ENCODE results near the gene SMIM14.
"Not testable (repeated sequence)": the region's sequence is repeated elsewhere in the genome, so short reads cannot be mapped to it uniquely, and the experiment has no call there.

The SMIM14 gene

GRCh38 chr4:39638354-39639239 lies at the start of gene SMIM14:
TSS of gene SMIM14 (minus strand) at chr4:39638865. CDS start at chr4:39605145, 33,720 bp downstream.
- H3K4me3 ChIP-seq (ENCODE audit: insufficient read length, low read depth) = peak within 1 kb of the TSS; percentile 85
- H3K9me3 ChIP-seq (ENCODE audit: insufficient read depth, low read length) = no peaks in the 10 kb centered on the region
- H3K4me1 ChIP-seq (ENCODE audit: insufficient read depth, insufficient read length) = no peaks in the 10 kb centered on the region
- H3K27me3 ChIP-seq (ENCODE audit: insufficient read depth, insufficient read length) = no peaks in the 10 kb centered on the region
- H3K9ac ChIP-seq (ENCODE audit: insufficient read length, low read depth) = peak within 1 kb of the TSS; percentile 77
- DNase-seq (ENCODE audit: low read depth, low spot score) = peak; percentile 84
- H3K36me3 ChIP-seq (ENCODE audit: insufficient read depth, insufficient read length, low read length) = no peaks in the 10 kb centered on the region
- TF ChIP-seq YY1 (IDR thresholded peaks at IDR 0.05; ENCODE audit: insufficient read depth, insufficient read length) (no peak), SUZ12 (IDR thresholded peaks at IDR 0.05; ENCODE audit: extremely low read depth, insufficient read depth, insufficient read length) (no peak), ZNF274 (IDR thresholded peaks at IDR 0.05; ENCODE audit: low read depth, low read length) (no peak)

GRCh38 chr4:39687014-39687413 lies 48.3 kb upstream of the SMIM14 start:
- H3K4me3 ChIP-seq (ENCODE audit: insufficient read length, low read depth) = no peak overlapping the region
- no peaks in the 10 kb centered on the region for H3K4me1 ChIP-seq (ENCODE audit: insufficient read depth, insufficient read length)
- H3K36me3 ChIP-seq (ENCODE audit: insufficient read depth, insufficient read length, low read length) = no peaks in the 10 kb centered on the region
- no peaks in the 10 kb centered on the region for H3K27me3 ChIP-seq (ENCODE audit: insufficient read depth, insufficient read length)
- no peak overlapping the region for H3K9ac ChIP-seq (ENCODE audit: insufficient read length, low read depth)
- TF ChIP-seq YY1 (IDR thresholded peaks at IDR 0.05; ENCODE audit: insufficient read depth, insufficient read length) = no peak
- TF ChIP-seq SUZ12 (IDR thresholded peaks at IDR 0.05; ENCODE audit: extremely low read depth, insufficient read depth, insufficient read length) = no peak
- no peak for TF ChIP-seq ZNF274 (IDR thresholded peaks at IDR 0.05; ENCODE audit: low read depth, low read length)
- no peaks in the 10 kb centered on the region for H3K9me3 ChIP-seq (ENCODE audit: insufficient read depth, low read length)
- no peak for DNase-seq (ENCODE audit: low read depth, low spot score)

- no peaks in the 10 kb centered on the region for H3K4me1 ChIP-seq (ENCODE audit: insufficient read depth, insufficient read length)
- no peaks in the 10 kb centered on the region for H3K27me3 ChIP-seq (ENCODE audit: insufficient read depth, insufficient read length)
- H3K9ac ChIP-seq (ENCODE audit: insufficient read length, low read depth) = no peak overlapping the region
- no peak for DNase-seq (ENCODE audit: low read depth, low spot score)
- no peaks in the 10 kb centered on the region for H3K9me3 ChIP-seq (ENCODE audit: insufficient read depth, low read length)
- H3K36me3 ChIP-seq (ENCODE audit: insufficient read depth, insufficient read length, low read length) = no peaks in the 10 kb centered on the region
- TF ChIP-seq YY1 (IDR thresholded peaks at IDR 0.05; ENCODE audit: insufficient read depth, insufficient read length) (no peak), ZNF274 (IDR thresholded peaks at IDR 0.05; ENCODE audit: low read depth, low read length) (no peak), SUZ12 (IDR thresholded peaks at IDR 0.05; ENCODE audit: extremely low read depth, insufficient read depth, insufficient read length) (no peak)
- no peak overlapping the region for H3K4me3 ChIP-seq (ENCODE audit: insufficient read length, low read depth)
Observed at GRCh38 chr4:39685990-39686389, 47.3 kb upstream of the SMIM14 start.

GRCh38 chr4:39682138-39682537 lies 43.5 kb upstream of the SMIM14 start:
- Histone ChIP-seq H3K4me1 (ENCODE audit: insufficient read depth, insufficient read length) (no peaks in the 10 kb centered on the region), H3K9ac (ENCODE audit: insufficient read length, low read depth) (no peak overlapping the region), H3K36me3 (ENCODE audit: insufficient read depth, insufficient read length, low read length) (no peaks in the 10 kb centered on the region), H3K27me3 (ENCODE audit: insufficient read depth, insufficient read length) (no peaks in the 10 kb centered on the region), H3K9me3 (ENCODE audit: insufficient read depth, low read length) (no peaks in the 10 kb centered on the region), H3K4me3 (ENCODE audit: insufficient read length, low read depth) (no peak overlapping the region)
- TF ChIP-seq YY1 (IDR thresholded peaks at IDR 0.05; ENCODE audit: insufficient read depth, insufficient read length) (no peak), SUZ12 (IDR thresholded peaks at IDR 0.05; ENCODE audit: extremely low read depth, insufficient read depth, insufficient read length) (no peak), ZNF274 (IDR thresholded peaks at IDR 0.05; ENCODE audit: low read depth, low read length) (no peak)
- no peak for DNase-seq (ENCODE audit: low read depth, low spot score)

- not testable (repeated sequence) for H3K27me3 ChIP-seq (ENCODE audit: insufficient read depth, insufficient read length); H3K36me3 ChIP-seq (ENCODE audit: insufficient read depth, insufficient read length, low read length); DNase-seq (ENCODE audit: low read depth, low spot score); H3K9me3 ChIP-seq (ENCODE audit: insufficient read depth, low read length); H3K4me1 ChIP-seq (ENCODE audit: insufficient read depth, insufficient read length); H3K9ac ChIP-seq (ENCODE audit: insufficient read length, low read depth); H3K4me3 ChIP-seq (ENCODE audit: insufficient read length, low read depth)
Observed at GRCh38 chr4:39681003-39681402, 42.3 kb upstream of the SMIM14 start.

GRCh38 chr4:39675681-39676080 lies 37.0 kb upstream of the SMIM14 start:
- DNase-seq (ENCODE audit: low read depth, low spot score); H3K9me3 ChIP-seq (ENCODE audit: insufficient read depth, low read length); H3K4me3 ChIP-seq (ENCODE audit: insufficient read length, low read depth); H3K9ac ChIP-seq (ENCODE audit: insufficient read length, low read depth); H3K27me3 ChIP-seq (ENCODE audit: insufficient read depth, insufficient read length); H3K36me3 ChIP-seq (ENCODE audit: insufficient read depth, insufficient read length, low read length); H3K4me1 ChIP-seq (ENCODE audit: insufficient read depth, insufficient read length): not testable (repeated sequence)

- not testable (repeated sequence) for DNase-seq (ENCODE audit: low read depth, low spot score); H3K9me3 ChIP-seq (ENCODE audit: insufficient read depth, low read length); H3K9ac ChIP-seq (ENCODE audit: insufficient read length, low read depth); H3K4me3 ChIP-seq (ENCODE audit: insufficient read length, low read depth); H3K4me1 ChIP-seq (ENCODE audit: insufficient read depth, insufficient read length); H3K27me3 ChIP-seq (ENCODE audit: insufficient read depth, insufficient read length); H3K36me3 ChIP-seq (ENCODE audit: insufficient read depth, insufficient read length, low read length)
Observed at GRCh38 chr4:39670296-39670695, 31.6 kb upstream of the SMIM14 start.

- Histone ChIP-seq H3K4me1 (ENCODE audit: insufficient read depth, insufficient read length) (no peaks in the 10 kb centered on the region), H3K36me3 (ENCODE audit: insufficient read depth, insufficient read length, low read length) (no peaks in the 10 kb centered on the region), H3K9me3 (ENCODE audit: insufficient read depth, low read length) (no peaks in the 10 kb centered on the region), H3K4me3 (ENCODE audit: insufficient read length, low read depth) (no peak overlapping the region), H3K9ac (ENCODE audit: insufficient read length, low read depth) (no peak overlapping the region), H3K27me3 (ENCODE audit: insufficient read depth, insufficient read length) (no peaks in the 10 kb centered on the region)
- DNase-seq (ENCODE audit: low read depth, low spot score) = no peak
- TF ChIP-seq ZNF274 (IDR thresholded peaks at IDR 0.05; ENCODE audit: low read depth, low read length) (no peak), YY1 (IDR thresholded peaks at IDR 0.05; ENCODE audit: insufficient read depth, insufficient read length) (no peak), SUZ12 (IDR thresholded peaks at IDR 0.05; ENCODE audit: extremely low read depth, insufficient read depth, insufficient read length) (no peak)
Observed at GRCh38 chr4:39668887-39669286, 30.2 kb upstream of the SMIM14 start.
